Activated CD8-positive, alpha-beta T cell treated with anti-CD3 and anti-CD28 coated beads for 36 hours (primary cell): Measurements from ENCODE around the gene VSX2. TPM values are rescaled to one million over a fixed set of nuclear protein-coding genes. Genes with fewer than 3 reads are reported as not detected.

ENCODE experiments used
- ATAC-seq: fragments of 200-7000 bp; cut with Tn5 transposase; one replicate; pipeline ENCODE4 v1.10.0; 2021; ENCODE audit warnings: mild to moderate bottlenecking, moderate library complexity
- CTCF ChIA-PET: fragments of 350-600 bp; sonication (Branson Sonifier 250); formaldehyde crosslinking; loops from one replicate; lab custom pipeline; 2021; ENCODE audit warnings: antibody characterized with exemption; lab: Charles Lee
- POLR2A ChIA-PET: fragments of 350-600 bp; sonication (Branson Sonifier 250); formaldehyde crosslinking; loops from one replicate; lab custom pipeline; 2021; ENCODE audit warnings: antibody characterized with exemption; lab: Charles Lee
- DNase-seq: peaks from one replicate; pipeline ENCODE4 v3.0.0-alpha.2; 2020
- H3K27ac Mint-ChIP-seq: one replicate; pipeline ENCODE4 v1.8.0; 2021; ENCODE audit warnings: mild to moderate bottlenecking, mixed read lengths
- H3K27me3 Mint-ChIP-seq: one replicate; pipeline ENCODE4 v1.8.0; 2021; ENCODE audit warnings: mixed read lengths
- H3K36me3 Mint-ChIP-seq: one replicate; pipeline ENCODE4 v1.8.0; 2021; ENCODE audit warnings: low read depth, mixed read lengths
- H3K4me1 Mint-ChIP-seq: one replicate; pipeline ENCODE4 v1.8.0; 2021; ENCODE audit warnings: low read depth, mixed read lengths
- H3K4me3 Mint-ChIP-seq: one replicate; pipeline ENCODE4 v1.8.0; 2021; ENCODE audit warnings: mild to moderate bottlenecking, moderate library complexity, mixed read lengths
- H3K9me3 Mint-ChIP-seq: one replicate; pipeline ENCODE4 v1.8.0; 2021; ENCODE audit warnings: mixed read lengths
- CTCF ChIP-seq: fragments of 200-600 bp; IDR thresholded peaks from one replicate; pipeline ENCODE4 v1.8.0; 2022; ENCODE audit warnings: antibody characterized with exemption, mild to moderate bottlenecking
- intact Hi-C: fragments of 100-400 bp; cut with micrococcal nuclease; formaldehyde crosslinking; loops from one replicate; pipeline ENCODE4 v1.10.0; 2022
- total RNA-seq, 2 experiments: library from RNA; stranded (reverse); gene quantifications; one replicate each; pipeline ENCODE4 v1.2.3, GENCODE V29; 2021

Gene VSX2
- total RNA-seq, 2 experiments from 2014 or later = not detected

GRCh38 chr14:74242021-74242779 lies 3.0 kb downstream of the VSX2 start:
- H3K36me3 Mint-ChIP-seq = no peaks in the 10 kb centered on the region
- ChIA-PET CTCF (interaction anchor here (2.3 kb wide), 1 partner anchor 9 kb away, joined by 8 read pairs; no protein-coding TSS in a partner anchor), POLR2A (no interaction called here)
- H3K4me3 Mint-ChIP-seq = no peak overlapping the region
- no peak for ATAC-seq
- H3K27ac Mint-ChIP-seq = no peak overlapping the region
- DNase-seq = no peak
- H3K4me1 Mint-ChIP-seq = peaks cover 11% of the 10 kb centered on the region
- no peaks in the 10 kb centered on the region for H3K9me3 Mint-ChIP-seq
- TF ChIP-seq CTCF = no peak
- peaks cover 71% of the 10 kb centered on the region for H3K27me3 Mint-ChIP-seq
- intact Hi-C loops = no loop called here

GRCh38 chr14:74242780-74243042 lies 3.5 kb downstream of the VSX2 start:
- no peak for ATAC-seq
- no peak for DNase-seq
- H3K4me3 Mint-ChIP-seq = no peak overlapping the region
- ChIA-PET CTCF (no interaction called here), POLR2A (interaction anchor here (0.6 kb wide), 1 partner anchor 9 kb away, joined by 3 read pairs; no protein-coding TSS in a partner anchor)
- H3K9me3 Mint-ChIP-seq = no peaks in the 10 kb centered on the region
- H3K4me1 Mint-ChIP-seq = peaks cover 11% of the 10 kb centered on the region
- intact Hi-C loops = no loop called here
- TF ChIP-seq CTCF = no peak
- peaks cover 68% of the 10 kb centered on the region for H3K27me3 Mint-ChIP-seq
- H3K36me3 Mint-ChIP-seq = no peaks in the 10 kb centered on the region
- H3K27ac Mint-ChIP-seq = no peak overlapping the region

- ChIA-PET POLR2A (interaction anchor here (0.6 kb wide), 1 partner anchor 9 kb away, joined by 3 read pairs; no protein-coding TSS in a partner anchor), CTCF (no interaction called here)
- H3K27ac Mint-ChIP-seq = no peak overlapping the region
- H3K9me3 Mint-ChIP-seq = no peaks in the 10 kb centered on the region
- H3K27me3 Mint-ChIP-seq = peaks cover 66% of the 10 kb centered on the region
- no peak for ATAC-seq
- no peaks in the 10 kb centered on the region for H3K36me3 Mint-ChIP-seq
- no peak for TF ChIP-seq CTCF
- no peak for DNase-seq
- intact Hi-C loops = no loop called here
- no peak overlapping the region for H3K4me3 Mint-ChIP-seq
- peaks cover 11% of the 10 kb centered on the region for H3K4me1 Mint-ChIP-seq
Observed at GRCh38 chr14:74243051-74243450, 3.8 kb downstream of the VSX2 start.

GRCh38 chr14:74244115-74244514 lies 4.9 kb downstream of the VSX2 start:
- Mint-ChIP-seq H3K27me3 (peaks cover 59% of the 10 kb centered on the region), H3K27ac (no peak overlapping the region), H3K36me3 (no peaks in the 10 kb centered on the region), H3K4me3 (no peak overlapping the region), H3K9me3 (no peaks in the 10 kb centered on the region), H3K4me1 (peaks cover 11% of the 10 kb centered on the region)
- ChIA-PET CTCF (interaction anchor here (0.8 kb wide), 1 partner anchor 27 kb away, joined by 3 read pairs; no protein-coding TSS in a partner anchor), POLR2A (interaction anchor here (0.6 to 0.9 kb wide), 2 partner anchors 61 to 244 kb away, joined by 3 read pairs; no protein-coding TSS in a partner anchor)
- no peak for TF ChIP-seq CTCF
- no peak for ATAC-seq
- intact Hi-C loops = no loop called here
- DNase-seq = no peak

GRCh38 chr14:74245292-74245691 lies 6.0 kb downstream of the VSX2 start:
- intact Hi-C loops = no loop called here
- no peaks in the 10 kb centered on the region for H3K9me3 Mint-ChIP-seq
- no peak overlapping the region for H3K4me3 Mint-ChIP-seq
- DNase-seq = no peak
- peaks cover 11% of the 10 kb centered on the region for H3K4me1 Mint-ChIP-seq
- TF ChIP-seq CTCF = no peak
- no peak overlapping the region for H3K27ac Mint-ChIP-seq
- no peak for ATAC-seq
- ChIA-PET POLR2A (no interaction called here), CTCF (interaction anchor here (3.5 kb wide), 1 partner anchor 11 kb away, joined by 13 read pairs; no protein-coding TSS in a partner anchor)
- H3K27me3 Mint-ChIP-seq = peaks cover 58% of the 10 kb centered on the region
- no peaks in the 10 kb centered on the region for H3K36me3 Mint-ChIP-seq
